IgD-negative memory B cell (primary cell): ENCODE results near the gene DLD. TPM values are rescaled to one million over a fixed set of nuclear protein-coding genes. Genes with fewer than 3 reads are reported as not detected.

Experiments
- H3K27ac Mint-ChIP-seq, 3 donors: one replicate each; pipeline ENCODE4 v1.8.0; 2020 to 2022; ENCODE audit warnings: mild to moderate bottlenecking in 3 of 3, mixed read lengths in 3 of 3, moderate library complexity in 1 of 3
- H3K27me3 Mint-ChIP-seq: one replicate; pipeline ENCODE4 v1.8.0; 2021; ENCODE audit warnings: mixed read lengths
- H3K36me3 Mint-ChIP-seq: one replicate; pipeline ENCODE4 v1.8.0; 2020; ENCODE audit warnings: mild to moderate bottlenecking, mixed read lengths
- H3K4me1 Mint-ChIP-seq, 3 donors: one replicate each; pipeline ENCODE4 v1.8.0; 2020 to 2022; ENCODE audit warnings: mixed read lengths in 3 of 3, mild to moderate bottlenecking in 1 of 3
- H3K4me3 Mint-ChIP-seq, 4 donors: one replicate each; pipeline ENCODE4 v1.8.0; 2020 to 2022; ENCODE audit warnings: mild to moderate bottlenecking in 4 of 4, mixed read lengths in 4 of 4, moderate library complexity in 3 of 4
- H3K9me3 Mint-ChIP-seq, 3 donors: one replicate each; pipeline ENCODE4 v1.8.0; 2020 to 2021; ENCODE audit warnings: mixed read lengths in 3 of 3, mild to moderate bottlenecking in 1 of 3
- polyA plus RNA-seq: library from polyadenylated mRNA; unstranded; fragments of 300-500 nt; fragmentation: Illumina TruSeq; gene quantifications from one replicate; pipeline ENCODE4 v1.2.3, GENCODE V29; 2021

DLD gene
- polyA plus RNA-seq, 1 donor from 2014 or later, result 45.2 TPM

GRCh38 chr7:107860279-107860961 lies 30.6 kb upstream of the DLD start:
- H3K4me1 Mint-ChIP-seq, result peaks cover 6 to 12% (median 8%) of the 10 kb centered on the region in 3 donors
- H3K27ac Mint-ChIP-seq, result no peak overlapping the region
- H3K9me3 Mint-ChIP-seq, result no peaks in the 10 kb centered on the region
- H3K27me3 Mint-ChIP-seq, result no peaks in the 10 kb centered on the region
- H3K4me3 Mint-ChIP-seq, result no peak overlapping the region
- H3K36me3 Mint-ChIP-seq, result no peaks in the 10 kb centered on the region

GRCh38 chr7:107860981-107861652 lies 29.9 kb upstream of the DLD start:
- H3K27me3 Mint-ChIP-seq, result no peaks in the 10 kb centered on the region
- peaks cover 6 to 12% (median 11%) of the 10 kb centered on the region in 3 donors for H3K4me1 Mint-ChIP-seq
- H3K9me3 Mint-ChIP-seq, result no peaks in the 10 kb centered on the region
- no peaks in the 10 kb centered on the region for H3K36me3 Mint-ChIP-seq
- no peak overlapping the region for H3K27ac Mint-ChIP-seq
- no peak overlapping the region for H3K4me3 Mint-ChIP-seq

- Mint-ChIP-seq H3K4me3 (no peak overlapping the region), H3K4me1 (peaks cover 0 to 3% (median 0%) of the 10 kb centered on the region in 3 donors), H3K9me3 (no peaks in the 10 kb centered on the region), H3K27ac (no peak overlapping the region), H3K27me3 (peaks cover 2% of the 10 kb centered on the region), H3K36me3 (no peaks in the 10 kb centered on the region)
Observed at GRCh38 chr7:107865956-107866775, 24.8 kb upstream of the DLD start.

GRCh38 chr7:107867858-107868466 lies 23.0 kb upstream of the DLD start:
- Mint-ChIP-seq H3K4me1 (peaks cover 0 to 3% (median 0%) of the 10 kb centered on the region in 3 donors), H3K36me3 (no peaks in the 10 kb centered on the region), H3K27ac (no peak overlapping the region), H3K9me3 (no peaks in the 10 kb centered on the region), H3K4me3 (no peak overlapping the region), H3K27me3 (peaks cover 2% of the 10 kb centered on the region)

- Mint-ChIP-seq H3K27ac (no peak overlapping the region), H3K36me3 (no peaks in the 10 kb centered on the region), H3K4me3 (no peak overlapping the region), H3K9me3 (no peaks in the 10 kb centered on the region), H3K4me1 (peaks cover 0 to 3% (median 0%) of the 10 kb centered on the region in 3 donors), H3K27me3 (peaks cover 2% of the 10 kb centered on the region)
Observed at GRCh38 chr7:107870427-107871000, 20.5 kb upstream of the DLD start.

- Mint-ChIP-seq H3K27me3 (peaks cover 6% of the 10 kb centered on the region), H3K4me3 (no peak overlapping the region), H3K27ac (no peak overlapping the region), H3K9me3 (no peaks in the 10 kb centered on the region), H3K36me3 (no peaks in the 10 kb centered on the region), H3K4me1 (no peaks in the 10 kb centered on the region)
Observed at GRCh38 chr7:107874111-107874510, 16.9 kb upstream of the DLD start.

GRCh38 chr7:107874605-107875446 lies 16.2 kb upstream of the DLD start:
- H3K4me1 Mint-ChIP-seq, result no peaks in the 10 kb centered on the region
- H3K27ac Mint-ChIP-seq, result no peak overlapping the region
- H3K9me3 Mint-ChIP-seq, result no peaks in the 10 kb centered on the region
- H3K4me3 Mint-ChIP-seq, result no peak overlapping the region
- H3K36me3 Mint-ChIP-seq, result no peaks in the 10 kb centered on the region
- H3K27me3 Mint-ChIP-seq, result peaks cover 6% of the 10 kb centered on the region

GRCh38 chr7:107876916-107877315 lies 14.1 kb upstream of the DLD start:
- H3K27ac Mint-ChIP-seq, result no peak overlapping the region
- no peaks in the 10 kb centered on the region for H3K9me3 Mint-ChIP-seq
- no peak overlapping the region for H3K4me3 Mint-ChIP-seq
- no peaks in the 10 kb centered on the region for H3K36me3 Mint-ChIP-seq
- peaks cover 7% of the 10 kb centered on the region for H3K27me3 Mint-ChIP-seq
- no peaks in the 10 kb centered on the region for H3K4me1 Mint-ChIP-seq

- Mint-ChIP-seq H3K36me3 (no peaks in the 10 kb centered on the region), H3K27ac (no peak overlapping the region)
Observed at GRCh38 chr7:107877731-107878382, 13.1 kb upstream of the DLD start.

GRCh38 chr7:107878636-107879035 lies 12.3 kb upstream of the DLD start:
- Mint-ChIP-seq H3K27ac (no peak overlapping the region), H3K36me3 (no peaks in the 10 kb centered on the region), H3K27me3 (peaks cover 8% of the 10 kb centered on the region), H3K9me3 (no peaks in the 10 kb centered on the region), H3K4me1 (no peaks in the 10 kb centered on the region), H3K4me3 (no peak overlapping the region)

More at GRCh38 chr7:107877731-107878382, 13.1 kb upstream of the DLD start:
- H3K27me3 Mint-ChIP-seq, result peaks cover 8% of the 10 kb centered on the region
- H3K4me1 Mint-ChIP-seq, result no peaks in the 10 kb centered on the region
- H3K4me3 Mint-ChIP-seq, result no peak overlapping the region
- H3K9me3 Mint-ChIP-seq, result no peaks in the 10 kb centered on the region

- Mint-ChIP-seq H3K36me3 (no peaks in the 10 kb centered on the region), H3K4me3 (no peak overlapping the region), H3K9me3 (no peaks in the 10 kb centered on the region), H3K4me1 (no peaks in the 10 kb centered on the region), H3K27ac (no peak overlapping the region), H3K27me3 (peaks cover 13% of the 10 kb centered on the region)
Observed at GRCh38 chr7:107879400-107880035, 11.5 kb upstream of the DLD start.

GRCh38 chr7:107882766-107883165 lies 8.2 kb upstream of the DLD start:
- Mint-ChIP-seq H3K4me3 (no peak overlapping the region), H3K9me3 (no peaks in the 10 kb centered on the region), H3K4me1 (no peaks in the 10 kb centered on the region), H3K27ac (no peak overlapping the region), H3K27me3 (peaks cover 13% of the 10 kb centered on the region), H3K36me3 (no peaks in the 10 kb centered on the region)

- Mint-ChIP-seq H3K36me3 (no peaks in the 10 kb centered on the region), H3K4me3 (no peak overlapping the region), H3K27ac (no peak overlapping the region), H3K4me1 (no peaks in the 10 kb centered on the region), H3K27me3 (peaks cover 9% of the 10 kb centered on the region), H3K9me3 (peaks cover 0 to 2% (median 0%) of the 10 kb centered on the region in 3 donors)
Observed at GRCh38 chr7:107884066-107884818, 6.7 kb upstream of the DLD start.
